ENCODE results near the gene SDK1. TPM values are rescaled to one million over a fixed set of nuclear protein-coding genes. Genes with fewer than 3 reads are reported as not detected.
A peak's percentile ranks its signal among the peaks of the same experiment; 100 is the strongest.

Gene SDK1
- total and polyA plus RNA-seq, 7 experiments from 2014 or later: 0.07 to 2.5 (median 0.54) TPM

DNA sequence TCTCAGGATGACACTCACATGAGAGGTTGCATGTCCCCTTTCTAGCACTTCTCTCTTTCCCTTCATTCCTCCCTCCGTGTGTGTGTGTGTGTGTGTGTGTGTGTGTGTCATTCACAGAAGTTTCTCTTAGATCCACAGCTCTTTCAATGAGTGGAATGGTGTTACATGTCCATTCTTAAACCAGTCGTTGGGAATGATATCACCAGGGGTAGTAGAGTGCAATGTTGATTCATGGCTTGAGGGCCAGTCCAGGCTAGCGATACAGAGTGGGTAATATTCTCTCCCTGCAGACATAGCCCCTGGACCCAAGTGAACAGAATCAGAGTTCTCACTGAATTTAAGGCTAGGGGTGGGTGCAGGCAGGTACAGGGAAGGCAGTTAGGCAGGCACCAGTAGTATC, 187.8 kb downstream of the SDK1 start:
- POLR2A ChIA-PET: no interaction called here
- DNase-seq: no peak
- Histone ChIP-seq H3K4me3 (ENCODE audit: low read length) (no peak overlapping the region), H3K36me3 (ENCODE audit: control insufficient read depth in 2 of 3, insufficient read depth in 3 of 3, low read length in 3 of 3) (no peaks in the 10 kb centered on the region), H3K27me3 (ENCODE audit: control insufficient read depth in 2 of 2, insufficient read depth in 2 of 2, low read length in 2 of 2) (no peaks in the 10 kb centered on the region), H3K27ac (ENCODE audit: low read depth, low read length) (no peak overlapping the region), H3K9me3 (ENCODE audit: control insufficient read depth in 2 of 3, low read length in 3 of 3) (no peaks in the 10 kb centered on the region), H3K4me1 (ENCODE audit: control insufficient read depth in 2 of 2, insufficient read depth in 2 of 2, low read length in 2 of 2) (no peaks in the 10 kb centered on the region)
- no peak for ATAC-seq
- CTCF ChIA-PET: no interaction called here
- Mint-ChIP-seq H3K27me3 (peaks cover 0 to 19% (median 0%) of the 10 kb centered on the region in 5 donors), H3K9me3 (no peaks in the 10 kb centered on the region), H3K4me1 (peaks cover 0 to 8% (median 6%) of the 10 kb centered on the region in 7 donors), H3K27ac (no peak overlapping the region), H3K4me3 (no peak overlapping the region), H3K36me3 (no peaks in the 10 kb centered on the region)
- intact Hi-C loops (cut with micrococcal nuclease): no loop called here

DNA sequence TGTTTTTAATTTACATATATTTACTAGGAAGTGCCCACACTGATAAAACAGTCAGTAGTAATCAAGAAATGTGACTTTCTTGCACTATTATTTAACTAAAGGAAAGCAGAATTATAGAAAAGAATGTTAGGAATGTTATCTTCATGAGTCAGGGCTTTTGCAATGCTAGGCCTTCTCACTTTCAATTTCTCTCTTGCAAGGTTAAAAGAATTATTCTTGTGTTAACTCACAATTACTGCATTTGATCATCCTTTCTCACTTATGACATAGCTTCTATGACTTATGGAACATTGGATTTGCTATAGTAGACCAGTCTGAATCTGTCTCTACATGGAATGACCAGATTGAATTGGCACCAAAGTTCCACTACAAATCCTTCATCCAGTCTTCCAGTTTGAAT, 192.4 kb downstream of the SDK1 start:
- ChIA-PET POLR2A (no interaction called here), CTCF (no interaction called here)
- DNase-seq: no peak
- Mint-ChIP-seq H3K4me3 (peak overlapping the region in 3 of 10 donors; percentile 8 to 45 (median 34)), H3K9me3 (peaks cover 0 to 1% (median 0%) of the 10 kb centered on the region in 11 donors), H3K27ac (peak overlapping the region in 4 of 9 donors; percentile 18 to 51 (median 20)), H3K27me3 (peaks cover 0 to 3% (median 0%) of the 10 kb centered on the region in 5 donors), H3K36me3 (peaks cover 0 to 5% (median 0%) of the 10 kb centered on the region in 5 donors), H3K4me1 (peaks cover 3 to 28% (median 19%) of the 10 kb centered on the region in 7 donors)
- Histone ChIP-seq H3K4me1 (ENCODE audit: control insufficient read depth in 2 of 2, insufficient read depth in 2 of 2, low read length in 2 of 2) (no peaks in the 10 kb centered on the region), H3K27ac (ENCODE audit: low read depth, low read length) (no peak overlapping the region), H3K36me3 (ENCODE audit: control insufficient read depth in 2 of 3, insufficient read depth in 3 of 3, low read length in 3 of 3) (no peaks in the 10 kb centered on the region), H3K9me3 (ENCODE audit: control insufficient read depth in 2 of 3, low read length in 3 of 3) (no peaks in the 10 kb centered on the region), H3K4me3 (ENCODE audit: low read length) (no peak overlapping the region), H3K27me3 (ENCODE audit: control insufficient read depth in 2 of 2, insufficient read depth in 2 of 2, low read length in 2 of 2) (no peaks in the 10 kb centered on the region)
- intact Hi-C loops (cut with micrococcal nuclease): no loop called here
- ATAC-seq: no peak

DNA sequence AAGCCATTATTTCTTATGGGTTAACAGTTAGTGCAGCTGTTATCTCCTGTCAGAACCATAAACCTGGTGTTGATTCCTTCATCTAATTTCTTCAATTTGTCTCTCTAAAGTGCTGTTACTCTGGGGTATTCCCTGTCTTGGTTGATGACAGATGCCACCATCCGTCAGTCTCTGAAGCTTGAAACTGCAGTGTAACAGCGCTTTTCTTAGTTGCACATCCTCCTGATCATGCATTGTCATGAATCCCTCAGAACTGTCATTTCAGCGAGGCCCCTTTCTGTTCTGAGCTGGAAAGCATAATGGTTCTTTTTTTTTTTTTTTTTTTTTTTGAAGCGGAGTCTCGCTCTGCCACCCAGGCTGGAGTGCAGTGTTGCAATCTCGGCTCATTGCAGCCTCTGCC, 193.9 kb downstream of the SDK1 start:
- no peak for ATAC-seq
- Histone ChIP-seq H3K9me3 (ENCODE audit: control insufficient read depth in 2 of 3, low read length in 3 of 3) (peaks cover 0 to 4% (median 0%) of the 10 kb centered on the region in 3 experiments), H3K27me3 (ENCODE audit: control insufficient read depth in 2 of 2, insufficient read depth in 2 of 2, low read length in 2 of 2) (no peaks in the 10 kb centered on the region), H3K4me3 (ENCODE audit: low read length) (no peak overlapping the region), H3K36me3 (ENCODE audit: control insufficient read depth in 2 of 3, insufficient read depth in 3 of 3, low read length in 3 of 3) (no peaks in the 10 kb centered on the region), H3K4me1 (ENCODE audit: control insufficient read depth in 2 of 2, insufficient read depth in 2 of 2, low read length in 2 of 2) (no peaks in the 10 kb centered on the region), H3K27ac (ENCODE audit: low read depth, low read length) (no peak overlapping the region)
- DNase-seq: peak in 4 of 9 donors; percentile 4 to 16 (median 9)
- Mint-ChIP-seq H3K27ac (peak overlapping the region in 1 of 9 donors; percentile 24), H3K4me3 (peak overlapping the region in 3 of 10 donors; percentile 4 to 59 (median 8)), H3K36me3 (peaks cover 0 to 14% (median 5%) of the 10 kb centered on the region in 5 donors), H3K27me3 (no peaks in the 10 kb centered on the region), H3K9me3 (peaks cover 0 to 13% (median 6%) of the 10 kb centered on the region in 11 donors), H3K4me1 (peaks cover 3 to 29% (median 19%) of the 10 kb centered on the region in 7 donors)
- ChIA-PET POLR2A (no interaction called here), CTCF (no interaction called here)
- intact Hi-C loops (cut with micrococcal nuclease): no loop called here

DNA sequence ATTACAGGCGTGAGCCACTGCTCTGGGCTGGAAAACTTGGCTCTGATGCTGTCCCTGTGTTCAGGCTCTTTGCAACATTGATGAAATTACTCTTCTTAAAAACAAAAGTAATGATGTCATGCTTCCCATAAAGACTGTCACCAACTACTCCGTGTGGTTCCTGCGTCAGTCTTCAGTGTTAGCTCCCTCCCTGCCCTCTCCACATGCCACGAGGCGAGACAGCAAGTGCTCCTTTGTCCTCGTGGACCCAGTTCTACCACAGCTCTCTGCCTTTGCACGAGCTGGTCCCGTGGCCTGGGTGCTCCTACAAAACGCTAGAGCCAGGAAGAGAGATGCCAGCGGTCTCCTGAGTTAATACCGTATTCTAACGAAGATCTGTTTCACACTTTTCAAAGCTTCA, 194.5 kb downstream of the SDK1 start:
- H3K4me3 ChIP-seq (ENCODE audit: low read length): no peak overlapping the region
- peaks cover 0 to 9% (median 0%) of the 10 kb centered on the region in 3 experiments for H3K9me3 ChIP-seq (ENCODE audit: control insufficient read depth in 2 of 3, low read length in 3 of 3)
- H3K36me3 ChIP-seq (ENCODE audit: control insufficient read depth in 2 of 3, insufficient read depth in 3 of 3, low read length in 3 of 3): no peaks in the 10 kb centered on the region
- peaks cover 0 to 19% (median 12%) of the 10 kb centered on the region in 11 donors for H3K9me3 Mint-ChIP-seq
- peak overlapping the region in 1 of 9 donors; percentile 25 for H3K27ac Mint-ChIP-seq
- H3K27ac ChIP-seq (ENCODE audit: low read depth, low read length): no peak overlapping the region
- POLR2A ChIA-PET: no interaction called here
- H3K27me3 ChIP-seq (ENCODE audit: control insufficient read depth in 2 of 2, insufficient read depth in 2 of 2, low read length in 2 of 2): no peaks in the 10 kb centered on the region
- ATAC-seq (no peak), DNase-seq (no peak)
- peak overlapping the region in 2 of 10 donors; percentile 6 to 16 for H3K4me3 Mint-ChIP-seq
- peaks cover 0 to 20% (median 8%) of the 10 kb centered on the region in 5 donors for H3K36me3 Mint-ChIP-seq
- H3K4me1 Mint-ChIP-seq: peaks cover 3 to 29% (median 19%) of the 10 kb centered on the region in 7 donors
- intact Hi-C loops (cut with micrococcal nuclease): no loop called here
- H3K27me3 Mint-ChIP-seq: no peaks in the 10 kb centered on the region
- CTCF ChIA-PET: interaction anchor here (1.1 kb wide), 1 partner anchor 14 kb away, joined by 3 read pairs; no protein-coding TSS in a partner anchor
- H3K4me1 ChIP-seq (ENCODE audit: control insufficient read depth in 2 of 2, insufficient read depth in 2 of 2, low read length in 2 of 2): no peaks in the 10 kb centered on the region

DNA sequence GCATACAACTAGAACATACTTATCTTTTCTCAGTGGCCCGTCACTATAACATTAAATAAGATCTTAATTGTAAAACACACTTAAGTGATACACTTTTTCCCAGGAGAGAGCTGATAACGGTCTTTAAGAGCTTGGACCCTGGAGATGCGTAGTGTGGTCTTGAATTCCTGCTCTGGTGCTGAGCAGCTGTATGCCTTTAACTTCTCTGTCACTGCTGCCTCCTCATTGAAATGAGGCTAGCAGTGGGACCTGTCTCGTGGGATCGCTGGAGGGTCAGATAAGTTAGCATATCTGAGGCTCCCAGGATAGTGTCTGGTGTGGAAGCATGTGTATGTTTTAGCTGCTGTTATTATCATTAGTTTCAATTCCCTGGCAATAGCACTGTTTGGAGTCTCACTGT, 194.9 kb downstream of the SDK1 start:
- POLR2A ChIA-PET: no interaction called here
- Mint-ChIP-seq H3K36me3 (peaks cover 0 to 23% (median 8%) of the 10 kb centered on the region in 5 donors), H3K9me3 (peaks cover 0 to 23% (median 15%) of the 10 kb centered on the region in 11 donors), H3K4me1 (peaks cover 3 to 29% (median 19%) of the 10 kb centered on the region in 7 donors), H3K27me3 (peaks cover 0 to under 1% (median 0%) of the 10 kb centered on the region in 5 donors), H3K27ac (peak overlapping the region in 1 of 9 donors; percentile 25), H3K4me3 (peak overlapping the region in 1 of 10 donors; percentile 6)
- ATAC-seq (no peak), DNase-seq (no peak)
- Histone ChIP-seq H3K36me3 (ENCODE audit: control insufficient read depth in 2 of 3, insufficient read depth in 3 of 3, low read length in 3 of 3) (no peaks in the 10 kb centered on the region), H3K4me3 (ENCODE audit: low read length) (no peak overlapping the region), H3K27ac (ENCODE audit: low read depth, low read length) (no peak overlapping the region), H3K9me3 (ENCODE audit: control insufficient read depth in 2 of 3, low read length in 3 of 3) (peaks cover 0 to 9% (median 0%) of the 10 kb centered on the region in 3 experiments), H3K27me3 (ENCODE audit: control insufficient read depth in 2 of 2, insufficient read depth in 2 of 2, low read length in 2 of 2) (no peaks in the 10 kb centered on the region), H3K4me1 (ENCODE audit: control insufficient read depth in 2 of 2, insufficient read depth in 2 of 2, low read length in 2 of 2) (no peaks in the 10 kb centered on the region)
- intact Hi-C loops (cut with micrococcal nuclease): no loop called here
- CTCF ChIA-PET: interaction anchor here (1.1 kb wide), 1 partner anchor 14 kb away, joined by 3 read pairs; no protein-coding TSS in a partner anchor

DNA sequence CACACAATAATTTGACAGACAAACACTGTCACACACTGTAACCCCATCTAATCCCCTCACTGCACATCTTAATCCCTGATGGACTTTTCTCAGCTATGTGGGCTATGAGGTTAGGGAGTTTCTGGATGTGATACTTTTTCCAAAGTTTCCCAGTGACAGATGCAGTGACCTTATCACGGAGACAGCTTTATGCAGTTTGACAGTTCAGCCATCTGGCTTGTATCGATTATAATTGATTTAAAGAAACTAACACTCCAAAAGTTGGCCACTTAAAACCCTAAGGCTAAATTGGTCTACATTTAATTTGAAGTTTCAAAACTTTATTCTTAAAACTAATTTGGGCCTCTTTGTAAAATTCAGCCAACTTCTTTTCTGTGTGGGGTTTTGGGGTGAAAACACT, 196.7 kb downstream of the SDK1 start:
- Mint-ChIP-seq H3K36me3 (peaks cover 0 to 28% (median 8%) of the 10 kb centered on the region in 5 donors), H3K27ac (no peak overlapping the region), H3K4me3 (no peak overlapping the region), H3K9me3 (peaks cover 0 to 31% (median 20%) of the 10 kb centered on the region in 11 donors), H3K4me1 (peaks cover 3 to 29% (median 19%) of the 10 kb centered on the region in 7 donors), H3K27me3 (peaks cover 0 to 3% (median 0%) of the 10 kb centered on the region in 5 donors)
- DNase-seq (no peak), ATAC-seq (no peak)
- Histone ChIP-seq H3K4me1 (ENCODE audit: control insufficient read depth in 2 of 2, insufficient read depth in 2 of 2, low read length in 2 of 2) (no peaks in the 10 kb centered on the region), H3K9me3 (ENCODE audit: control insufficient read depth in 2 of 3, low read length in 3 of 3) (peaks cover 0 to 9% (median 0%) of the 10 kb centered on the region in 3 experiments), H3K27ac (ENCODE audit: low read depth, low read length) (no peak overlapping the region), H3K36me3 (ENCODE audit: control insufficient read depth in 2 of 3, insufficient read depth in 3 of 3, low read length in 3 of 3) (no peaks in the 10 kb centered on the region), H3K27me3 (ENCODE audit: control insufficient read depth in 2 of 2, insufficient read depth in 2 of 2, low read length in 2 of 2) (no peaks in the 10 kb centered on the region), H3K4me3 (ENCODE audit: low read length) (no peak overlapping the region)
- intact Hi-C loops (cut with micrococcal nuclease): no loop called here
- POLR2A ChIA-PET: no interaction called here
- CTCF ChIA-PET: no interaction called here

DNA sequence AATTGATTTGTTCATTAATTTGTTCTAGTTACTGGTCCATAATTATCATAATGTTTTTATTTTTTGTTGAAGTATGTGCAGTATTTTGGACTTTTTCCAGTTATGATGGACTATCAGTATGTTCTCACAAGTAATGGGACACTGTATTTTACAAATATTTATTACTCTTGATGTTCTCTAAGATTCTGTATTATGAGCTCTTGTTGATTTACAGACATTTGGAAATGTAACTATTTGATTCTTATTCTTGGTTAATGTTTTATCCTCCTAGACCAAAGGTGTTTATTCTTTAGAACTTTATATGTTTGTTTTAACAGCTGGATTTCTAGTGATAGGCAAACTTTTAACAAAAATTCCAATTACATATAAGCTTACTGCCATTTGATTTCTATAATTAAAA, 200.6 kb downstream of the SDK1 start:
- no peak overlapping the region for H3K4me3 ChIP-seq (ENCODE audit: low read length)
- Mint-ChIP-seq H3K4me3 (no peak overlapping the region), H3K9me3 (peaks cover 0 to 58% (median 24%) of the 10 kb centered on the region in 11 donors), H3K4me1 (peaks cover 0 to 8% (median 0%) of the 10 kb centered on the region in 7 donors), H3K36me3 (peaks cover 0 to 36% (median 16%) of the 10 kb centered on the region in 5 donors), H3K27me3 (peaks cover 0 to 6% (median 0%) of the 10 kb centered on the region in 5 donors), H3K27ac (no peak overlapping the region)
- intact Hi-C loops (cut with micrococcal nuclease): no loop called here
- no peaks in the 10 kb centered on the region for H3K4me1 ChIP-seq (ENCODE audit: control insufficient read depth in 2 of 2, insufficient read depth in 2 of 2, low read length in 2 of 2)
- H3K27ac ChIP-seq (ENCODE audit: low read depth, low read length): no peak overlapping the region
- CTCF ChIA-PET: no interaction called here
- H3K36me3 ChIP-seq (ENCODE audit: control insufficient read depth in 2 of 3, insufficient read depth in 3 of 3, low read length in 3 of 3): no peaks in the 10 kb centered on the region
- ATAC-seq (no peak), DNase-seq (no peak)
- POLR2A ChIA-PET: no interaction called here
- no peaks in the 10 kb centered on the region for H3K27me3 ChIP-seq (ENCODE audit: control insufficient read depth in 2 of 2, insufficient read depth in 2 of 2, low read length in 2 of 2)
- H3K9me3 ChIP-seq (ENCODE audit: control insufficient read depth in 2 of 3, low read length in 3 of 3): peaks cover 0 to 9% (median 0%) of the 10 kb centered on the region in 3 experiments

Measured in naive thymus-derived CD4-positive, alpha-beta T cell (primary cell).